Activated CD8-positive, alpha-beta memory T cell treated with anti-CD3 and anti-CD28 coated beads, Interleukin-2, amount 50 U/mL, for 4 hours (primary cell): ENCODE results near the gene OR51G1.
"Not testable (repeated sequence)": the region's sequence is repeated elsewhere in the genome, so short reads cannot be mapped to it uniquely, and the experiment has no call there.

ENCODE experiments used
- DNase-seq: peaks from one replicate; pipeline ENCODE4 v3.0.0-alpha.2; 2020

The OR51G1 gene

GRCh38 chr11:4924239-4924638 lies at the start of gene OR51G1:
TSS of gene OR51G1 (minus strand) at chr11:4924339. CDS start at chr11:4924339, 0 bp downstream.
- DNase-seq, result no peak

- no peak for DNase-seq
These were observed 38.7 kb upstream of the OR51G1 start for GRCh38 chr11:4962816-4963215.

GRCh38 chr11:4960877-4961276 lies 36.7 kb upstream of the OR51G1 start:
- DNase-seq, result no peak

- no peak for DNase-seq
These were observed 33.3 kb upstream of the OR51G1 start for GRCh38 chr11:4957396-4957795.

GRCh38 chr11:4955613-4956012 lies 31.5 kb upstream of the OR51G1 start, which contains the start of gene OR51A2:
TSS of gene OR51A2 (minus strand) at chr11:4955713. CDS start at chr11:4955713, 0 bp downstream.
- DNase-seq, result not testable (repeated sequence)

GRCh38 chr11:4947505-4947904 lies 23.4 kb upstream of the OR51G1 start, which contains the start of gene OR51A4:
TSS of gene OR51A4 (minus strand) at chr11:4947605. CDS start at chr11:4947100, 505 bp downstream.
- no peak for DNase-seq

GRCh38 chr11:4936745-4937144 lies 12.6 kb upstream of the OR51G1 start:
- DNase-seq, result no peak

GRCh38 chr11:4932751-4933150 lies 8.6 kb upstream of the OR51G1 start:
- DNase-seq, result no peak

GRCh38 chr11:4926608-4927007 lies 2.5 kb upstream of the OR51G1 start:
- DNase-seq, result no peak

- DNase-seq, result no peak
These were observed 1.8 kb downstream of the OR51G1 start for GRCh38 chr11:4922304-4922703.

GRCh38 chr11:4921796-4922195 lies 2.3 kb downstream of the OR51G1 start:
- DNase-seq, result no peak

GRCh38 chr11:4919250-4919649 lies 4.9 kb downstream of the OR51G1 start, which contains the start of gene OR51G2:
TSS of gene OR51G2 (minus strand) at chr11:4919350. CDS start at chr11:4915663, 3,687 bp downstream.
- no peak for DNase-seq

- DNase-seq, result no peak
These were observed 7.6 kb downstream of the OR51G1 start for GRCh38 chr11:4916581-4916980.

- DNase-seq, result no peak
These were observed 20.7 kb downstream of the OR51G1 start, which contains the start of gene OR51A7 for GRCh38 chr11:4903484-4903883. TSS of gene OR51A7 (plus strand) at chr11:4903783. CDS start at chr11:4907370, 3,587 bp downstream.

- no peak for DNase-seq
These were observed 32.0 kb downstream of the OR51G1 start for GRCh38 chr11:4891996-4892640.

GRCh38 chr11:4890279-4890678 lies 33.9 kb downstream of the OR51G1 start:
- DNase-seq, result no peak

- no peak for DNase-seq
These were observed 36.5 kb downstream of the OR51G1 start for GRCh38 chr11:4887591-4887990.

- DNase-seq, result no peak
These were observed 38.0 kb downstream of the OR51G1 start for GRCh38 chr11:4886186-4886585.

GRCh38 chr11:4884361-4884760 lies 39.8 kb downstream of the OR51G1 start:
- no peak for DNase-seq

GRCh38 chr11:4882543-4882942 lies 41.6 kb downstream of the OR51G1 start:
- DNase-seq, result no peak

GRCh38 chr11:4881860-4882500 lies 42.2 kb downstream of the OR51G1 start, which contains the start of gene OR51T1:
TSS of gene OR51T1 (plus strand) at chr11:4881900. CDS start at chr11:4881900, 0 bp downstream.
- no peak for DNase-seq

- no peak for DNase-seq
These were observed 43.0 kb downstream of the OR51G1 start for GRCh38 chr11:4881188-4881587.
